ENCODE data around the gene COL4A6.

- TF ChIP-seq CTCF (IDR thresholded peaks at IDR 0.05; ENCODE audit: insufficient read depth, low read length, poor library complexity, severe bottlenecking) (no peak), EZH2phosphoT487 (conservative IDR thresholded peaks at IDR 0.05; ENCODE audit: low read length) (no peak)
These were observed 239.8 kb downstream of the COL4A6 start for GRCh38 chrX:108198420-108198819.
